Activated CD4-positive, alpha-beta T cell treated with anti-CD3 and anti-CD28 coated beads, Interleukin-2, amount 50 U/mL, for 48 hours (primary cell): ENCODE results near the gene PTGS2.
"Not testable (repeated sequence)": the region's sequence is repeated elsewhere in the genome, so short reads cannot be mapped to it uniquely, and the experiment has no call there.

ENCODE experiments used
- DNase-seq, 2 experiments: peaks; one replicate each; pipeline ENCODE4 v3.0.0-alpha.2; 2020

Gene PTGS2

GRCh38 chr1:186669784-186670183 lies 10.4 kb downstream of the PTGS2 start:
- DNase-seq = not testable (repeated sequence)

DNA sequence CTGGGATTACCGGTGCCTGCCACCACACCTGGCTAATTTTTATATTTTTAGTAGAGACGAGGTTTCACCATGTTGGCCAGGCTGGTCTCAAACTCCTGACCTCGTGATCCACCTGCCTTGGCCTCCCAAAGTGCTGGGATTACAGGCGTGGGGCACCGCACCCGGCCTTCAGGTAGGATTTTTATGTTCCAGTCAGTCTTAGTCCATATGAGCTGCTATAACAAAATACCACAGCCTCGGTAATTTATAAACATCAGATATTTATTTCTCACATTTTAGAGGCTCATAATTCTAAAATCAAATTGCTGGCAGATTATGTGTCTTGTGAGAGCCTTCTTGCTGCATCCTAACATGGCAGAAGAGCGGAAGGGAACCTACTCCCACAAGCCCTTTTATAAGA lies 16.0 kb downstream of the PTGS2 start:
- DNase-seq = not testable (repeated sequence)

DNA sequence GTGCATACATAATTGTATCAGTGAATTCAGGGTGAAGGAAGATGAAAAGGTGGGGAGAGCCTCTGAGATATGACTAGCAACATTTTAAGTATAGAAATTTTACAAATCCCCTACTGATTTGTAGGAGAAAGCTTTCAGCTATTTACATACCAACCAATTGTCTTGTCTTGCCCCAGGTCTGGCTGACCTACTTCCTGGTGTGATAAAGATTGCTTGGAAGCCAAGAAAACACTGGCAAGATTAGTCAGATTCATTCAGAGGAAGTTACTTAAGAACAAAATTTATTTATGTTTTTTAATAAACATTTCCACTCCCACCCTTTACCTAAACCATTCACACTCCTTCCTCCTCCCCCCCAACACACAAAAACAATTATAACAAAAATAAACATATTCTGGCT lies 17.5 kb downstream of the PTGS2 start:
- no peak for DNase-seq

GRCh38 chr1:186659890-186660341 lies 20.3 kb downstream of the PTGS2 start:
- no peak for DNase-seq

DNA sequence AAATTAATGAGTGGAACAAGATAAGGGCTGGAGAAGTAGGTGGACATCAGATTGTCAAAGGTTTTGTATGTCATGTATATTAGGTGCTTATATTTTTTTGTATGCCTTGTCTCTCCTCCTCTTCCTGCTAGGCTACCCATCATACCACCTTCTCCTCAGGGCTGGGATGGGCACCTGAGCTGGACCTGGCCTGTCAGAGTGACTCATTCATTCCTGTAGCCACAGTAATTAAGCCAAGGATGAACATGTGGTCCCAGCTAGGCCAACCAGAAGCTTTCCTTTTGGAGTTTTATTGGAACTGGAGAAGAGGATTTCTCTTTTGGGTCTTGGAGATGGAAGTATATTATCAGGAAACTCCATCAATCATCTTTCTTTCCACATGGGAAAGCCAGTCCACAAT lies 21.2 kb downstream of the PTGS2 start:
- DNase-seq = no peak

- DNase-seq = no peak
Observed at GRCh38 chr1:186657481-186657880, 22.7 kb downstream of the PTGS2 start.

GRCh38 chr1:186655876-186656275 lies 24.3 kb downstream of the PTGS2 start:
- DNase-seq = no peak

GRCh38 chr1:186654741-186655140 lies 25.5 kb downstream of the PTGS2 start:
- no peak for DNase-seq

DNA sequence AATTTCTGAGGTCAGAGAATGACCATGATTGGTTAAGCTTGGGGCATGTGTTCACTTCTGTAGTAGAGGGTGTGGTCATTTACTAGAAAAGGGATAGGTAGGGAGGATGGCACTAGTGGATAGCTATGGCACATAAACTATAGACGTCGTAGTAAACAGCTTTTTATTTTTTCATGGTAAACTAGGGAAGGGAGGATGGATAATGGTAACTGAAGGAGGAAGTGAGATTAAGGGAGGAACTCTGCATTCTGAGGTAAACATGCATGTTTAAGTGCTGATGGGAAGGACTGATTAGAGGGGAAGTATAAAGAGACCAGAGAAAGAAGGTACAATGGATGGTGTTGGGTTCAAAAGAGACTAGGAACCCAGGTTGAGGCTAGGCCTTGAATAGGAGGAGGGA lies 26.9 kb downstream of the PTGS2 start:
- DNase-seq = no peak

GRCh38 chr1:186648613-186649012 lies 31.6 kb downstream of the PTGS2 start:
- no peak for DNase-seq

GRCh38 chr1:186647985-186648384 lies 32.2 kb downstream of the PTGS2 start:
- not testable (repeated sequence) for DNase-seq

- no peak for DNase-seq
Observed at GRCh38 chr1:186643614-186644013, 36.6 kb downstream of the PTGS2 start.

- not testable (repeated sequence) for DNase-seq
Observed at GRCh38 chr1:186637567-186637966, 42.7 kb downstream of the PTGS2 start.

DNA sequence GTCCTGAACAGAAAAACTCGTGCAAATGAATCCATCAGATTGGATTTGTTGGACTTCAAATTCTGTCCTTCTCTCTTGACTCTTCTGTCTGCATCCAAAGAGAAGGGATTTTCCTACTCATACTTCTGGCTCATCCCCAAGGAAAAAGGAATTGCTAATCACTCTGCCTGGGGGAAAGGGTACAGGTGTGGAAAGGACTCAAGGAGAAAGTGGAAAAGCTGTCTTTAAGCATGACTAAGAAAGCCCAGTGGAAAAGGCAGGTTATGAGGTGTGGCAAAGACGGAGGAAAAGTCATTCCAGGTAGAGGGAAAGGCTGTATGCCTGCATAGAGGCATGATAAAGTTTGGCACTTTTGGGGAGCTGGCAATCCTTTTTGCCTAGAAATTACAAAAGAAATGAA lies 43.4 kb downstream of the PTGS2 start:
- no peak for DNase-seq

DNA sequence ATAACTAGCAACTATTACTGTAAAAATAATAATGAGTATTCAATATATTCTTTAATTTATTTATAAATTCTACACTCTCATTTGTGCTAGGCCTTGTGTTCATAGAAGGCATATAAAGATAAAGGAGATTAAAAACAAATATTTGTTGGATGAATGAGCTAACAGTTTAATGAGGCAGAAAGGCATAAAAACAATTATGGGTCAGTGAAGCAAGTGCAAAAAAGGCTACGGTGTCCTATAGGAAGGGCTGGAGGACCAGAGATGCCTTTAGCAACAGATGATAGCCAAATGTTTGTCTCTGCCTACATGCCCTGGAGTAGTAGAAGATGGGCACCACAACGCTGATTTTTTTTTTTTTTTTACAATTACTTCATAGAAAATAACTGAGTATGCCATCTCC lies 45.7 kb downstream of the PTGS2 start:
- no peak for DNase-seq

DNA sequence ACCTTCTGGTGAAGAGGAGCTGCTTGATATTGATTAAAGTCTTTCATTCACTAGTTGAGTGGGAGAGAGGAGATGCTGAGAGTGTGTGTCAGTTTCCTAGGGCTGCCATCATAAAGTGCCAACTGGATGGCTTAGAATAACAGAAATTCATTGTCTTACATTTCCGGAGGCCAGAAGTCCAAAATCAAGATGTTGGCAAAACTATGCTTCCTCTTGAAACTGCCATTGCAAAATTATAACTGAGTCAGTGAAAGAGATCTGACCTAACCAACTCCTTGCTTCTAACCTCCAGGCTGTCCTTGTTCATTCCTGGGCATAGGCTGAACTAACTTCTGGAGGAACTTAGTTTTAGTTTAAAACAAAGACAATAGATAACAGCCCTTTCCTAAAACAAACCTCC lies 47.1 kb downstream of the PTGS2 start:
- DNase-seq = no peak

GRCh38 chr1:186629341-186629740 lies 50.9 kb downstream of the PTGS2 start:
- no peak for DNase-seq

DNA sequence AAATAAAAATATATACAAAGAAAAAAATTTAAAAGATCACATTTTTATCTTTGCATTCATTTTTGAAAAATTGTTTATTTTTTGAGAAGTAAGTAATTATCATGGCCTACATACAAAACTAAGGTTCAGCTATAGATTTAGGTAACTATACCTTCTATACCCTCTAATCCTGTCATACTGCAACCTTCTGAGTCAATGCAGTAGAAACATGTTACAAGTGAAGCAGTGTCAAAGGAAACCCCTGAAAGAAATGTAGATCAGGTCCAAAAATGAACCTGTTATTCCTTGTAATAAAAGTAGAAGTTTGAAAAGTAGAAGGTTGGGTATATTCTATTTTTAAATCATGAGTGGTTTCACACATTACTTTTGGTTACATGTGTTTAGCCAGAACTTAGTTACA lies 51.3 kb downstream of the PTGS2 start:
- DNase-seq = no peak

GRCh38 chr1:186627019-186627418 lies 53.2 kb downstream of the PTGS2 start:
- no peak for DNase-seq

DNA sequence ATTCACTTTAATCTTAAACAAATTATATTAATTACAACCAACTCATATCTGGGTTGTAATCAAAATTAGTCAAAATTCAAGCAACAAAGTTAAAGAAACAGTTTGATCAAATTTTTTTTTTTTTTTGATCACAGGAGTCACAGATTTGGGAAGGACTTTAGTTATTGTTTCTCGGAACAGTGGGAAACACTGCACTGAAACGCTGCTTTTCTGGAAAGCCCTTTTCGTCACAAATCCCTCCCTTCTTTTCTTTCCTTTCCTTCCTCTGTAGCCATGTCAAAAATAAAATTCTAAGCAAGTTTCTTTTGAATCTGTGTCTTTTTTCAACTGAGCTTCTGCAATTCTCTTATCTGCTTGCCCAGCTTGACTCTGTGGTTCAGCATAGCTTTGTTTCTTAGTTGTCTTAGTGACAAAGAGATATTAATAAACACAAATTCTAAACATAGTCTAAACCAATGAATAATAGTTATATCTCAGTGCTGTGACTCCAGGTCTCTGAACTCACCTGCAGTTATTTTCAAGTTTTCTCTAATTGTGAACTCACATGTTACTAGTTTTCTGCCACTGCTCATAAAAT lies 53.8 kb downstream of the PTGS2 start:
- DNase-seq = no peak

GRCh38 chr1:186623551-186623950 lies 56.7 kb downstream of the PTGS2 start:
- no peak for DNase-seq
